H9 (cell line): ENCODE measurements around the gene ADPRH. TPM values are rescaled to one million over a fixed set of nuclear protein-coding genes. Genes with fewer than 3 reads are reported as not detected.

Experiments
- DNase-seq: peaks from one replicate; pipeline ENCODE4 v3.0.0-alpha.2; 2017
- H2AFZ ChIP-seq: one replicate; pipeline ENCODE4 v1.6.1; 2013; ENCODE audit warnings: mild to moderate bottlenecking, low read length, control low read depth, moderate library complexity
- H2AK5ac ChIP-seq: 2 replicates; pipeline ENCODE4 v1.6.1; 2013; ENCODE audit warnings: low read length, control low read depth, mixed read lengths; ENCODE audit not compliant: insufficient read length
- H2BK120ac ChIP-seq: one replicate; pipeline ENCODE4 v1.6.1; 2013; ENCODE audit warnings: low read depth, mild to moderate bottlenecking, low read length, control low read depth, inconsistent platforms; ENCODE audit not compliant: poor library complexity, severe bottlenecking
- H2BK12ac ChIP-seq: 2 replicates; pipeline ENCODE4 v1.6.1; 2013; ENCODE audit warnings: low read length, control low read depth, mixed read lengths, low read depth; ENCODE audit not compliant: insufficient read length
- H2BK15ac ChIP-seq: 2 replicates; pipeline ENCODE4 v1.6.1; 2013; ENCODE audit warnings: low read depth, low read length, control low read depth
- H2BK20ac ChIP-seq: one replicate; pipeline ENCODE4 v1.6.1; 2013; ENCODE audit warnings: low read depth, mild to moderate bottlenecking, low read length, control low read depth, inconsistent platforms; ENCODE audit not compliant: poor library complexity, severe bottlenecking
- H2BK5ac ChIP-seq: 2 replicates; pipeline ENCODE4 v1.6.1; 2013; ENCODE audit warnings: low read length, control low read depth, mixed read lengths; ENCODE audit not compliant: insufficient read length
- H3K14ac ChIP-seq: 2 replicates; pipeline ENCODE4 v1.6.1; 2013; ENCODE audit warnings: low read length, control low read depth; ENCODE audit not compliant: insufficient read depth
- H3K18ac ChIP-seq: 2 replicates; pipeline ENCODE4 v1.6.1; 2013; ENCODE audit warnings: low read depth, mild to moderate bottlenecking, mixed read lengths, low read length, control low read depth; ENCODE audit not compliant: insufficient read length
- H3K23ac ChIP-seq: 2 replicates; pipeline ENCODE4 v1.6.1; 2013; ENCODE audit warnings: low read length, control low read depth, mixed read lengths, low read depth; ENCODE audit not compliant: insufficient read length
- H3K23me2 ChIP-seq: 2 replicates; pipeline ENCODE4 v1.6.1; 2013; ENCODE audit warnings: low read depth, mild to moderate bottlenecking, mixed read lengths, low read length, control low read depth; ENCODE audit not compliant: insufficient read length, poor library complexity, severe bottlenecking
- H3K27ac ChIP-seq: 2 replicates; pipeline ENCODE4 v1.5.1; 2013; ENCODE audit warnings: low read length, control low read depth, mixed read lengths, low read depth; ENCODE audit not compliant: insufficient read length
- H3K27me3 ChIP-seq: 2 replicates; pipeline ENCODE4 v1.6.1; 2013; ENCODE audit warnings: low read length, control low read depth, inconsistent platforms; ENCODE audit not compliant: insufficient read depth
- H3K4ac ChIP-seq: 2 replicates; pipeline ENCODE4 v1.6.1; 2013; ENCODE audit warnings: low read depth, mild to moderate bottlenecking, control low read depth, inconsistent platforms, low read length, moderate library complexity
- H3K4me1 ChIP-seq: 2 replicates; pipeline ENCODE4 v1.6.1; 2013; ENCODE audit warnings: low read length, control low read depth, inconsistent platforms; ENCODE audit not compliant: insufficient read depth
- H3K4me2 ChIP-seq: 2 replicates; pipeline ENCODE4 v1.6.1; 2013; ENCODE audit warnings: low read length, control low read depth, mixed read lengths; ENCODE audit not compliant: insufficient read length, insufficient read depth
- H3K56ac ChIP-seq: 2 replicates; pipeline ENCODE4 v1.6.1; 2013; ENCODE audit warnings: low read depth, mild to moderate bottlenecking, mixed read lengths, low read length, control low read depth; ENCODE audit not compliant: insufficient read length
- H3K79me1 ChIP-seq: 2 replicates; pipeline ENCODE4 v1.6.1; 2013; ENCODE audit warnings: low read depth, mild to moderate bottlenecking, moderate library complexity, low read length, control low read depth, inconsistent platforms; ENCODE audit not compliant: insufficient read depth, poor library complexity, severe bottlenecking
- H3K79me2 ChIP-seq: 2 replicates; pipeline ENCODE4 v1.6.1; 2013; ENCODE audit warnings: low read length, control low read depth, inconsistent platforms; ENCODE audit not compliant: insufficient read depth
- H3K9ac ChIP-seq: 2 replicates; pipeline ENCODE4 v1.6.1; 2013; ENCODE audit warnings: low read length, control low read depth, mixed read lengths; ENCODE audit not compliant: insufficient read length; ENCODE audit errors: extremely low read depth
- H3K9me3 ChIP-seq: one replicate; pipeline ENCODE4 v1.6.1; 2013; ENCODE audit warnings: low read depth, low read length, inconsistent platforms; ENCODE audit not compliant: control insufficient read depth
- H3T11ph ChIP-seq: one replicate; pipeline ENCODE4 v1.6.1; 2013; ENCODE audit warnings: mild to moderate bottlenecking, low read length, control low read depth, inconsistent platforms
- H4K20me1 ChIP-seq: one replicate; pipeline ENCODE4 v1.6.1; 2013; ENCODE audit not compliant: control insufficient read depth, insufficient read length, insufficient read depth
- H4K5ac ChIP-seq: 2 replicates; pipeline ENCODE4 v1.6.1; 2013; ENCODE audit warnings: low read depth, mild to moderate bottlenecking, mixed read lengths, low read length, control low read depth; ENCODE audit not compliant: insufficient read length
- H4K8ac ChIP-seq: replicated peaks from 2 replicates; pipeline ENCODE4 v1.6.1; 2013; ENCODE audit warnings: low read length, control low read depth, mixed read lengths, low read depth; ENCODE audit not compliant: insufficient read length
- H4K91ac ChIP-seq: 2 replicates; pipeline ENCODE4 v1.6.1; 2013; ENCODE audit warnings: low read depth, mild to moderate bottlenecking, moderate library complexity, mixed read lengths, low read length, control low read depth; ENCODE audit not compliant: insufficient read length
- H3K27ac Mint-ChIP-seq, 3 experiments: 2 replicates in 2 of 3; 3 replicates in 1 of 3; pipeline ENCODE4 v1.8.0; 2020 to 2021; ENCODE audit warnings: mixed read lengths in 3 of 3, mild to moderate bottlenecking in 1 of 3, moderate library complexity in 1 of 3
- H3K27me3 Mint-ChIP-seq: 2 replicates; pipeline ENCODE4 v1.8.0; 2021; ENCODE audit warnings: low read depth, mild to moderate bottlenecking, moderate library complexity, mixed read lengths
- H3K36me3 Mint-ChIP-seq, 3 experiments: 2 replicates in 2 of 3; 3 replicates in 1 of 3; pipeline ENCODE4 v1.8.0; 2020 to 2021; ENCODE audit warnings: low read depth in 3 of 3, mixed read lengths in 3 of 3; ENCODE audit not compliant: insufficient read depth in 1 of 3
- H3K4me1 Mint-ChIP-seq, 2 experiments: 2 replicates each; pipeline ENCODE4 v1.8.0; 2020; ENCODE audit warnings: mixed read lengths in 2 of 2
- H3K4me3 Mint-ChIP-seq, 2 experiments: 2 replicates in 1 of 2; 3 replicates in 1 of 2; pipeline ENCODE4 v1.8.0; 2020 to 2021; ENCODE audit warnings: mild to moderate bottlenecking in 2 of 2, mixed read lengths in 2 of 2, moderate library complexity in 1 of 2
- H3K9me3 Mint-ChIP-seq, 2 experiments: 2 replicates in 1 of 2; 3 replicates in 1 of 2; pipeline ENCODE4 v1.8.0; 2020; ENCODE audit warnings: mild to moderate bottlenecking in 2 of 2, mixed read lengths in 2 of 2, moderate library complexity in 1 of 2
- CTCF ChIP-seq: fragments of 200-600 bp; sonication (generic); conservative IDR thresholded peaks from 3 replicates; pipeline ENCODE4 v1.8.0; 2021; ENCODE audit warnings: antibody characterized with exemption, mild to moderate bottlenecking
- WGBS: extraction: QIAGEN DNeasy Blood & Tissue Kit; methylation state at CpG from one replicate; pipeline ENCODE4 v1.1.7; 2013; ENCODE audit warnings: missing lambda C conversion rate, low lambda C conversion rate, mixed read lengths; ENCODE audit not compliant: insufficient read length; ENCODE audit errors: extremely low coverage; 5-methylcytosine and 5-hydroxymethylcytosine counted together
- total RNA-seq: library from RNA; stranded (reverse); gene quantifications from 2 replicates; pipeline ENCODE4 v1.2.1, GENCODE V29; 2021

ADPRH gene
- total RNA-seq, 1 experiment from 2014 or later, result 3.1 TPM

GRCh38 chr3:119534296-119534695, 45.0 kb upstream of the ADPRH start:
- Mint-ChIP-seq H3K4me3 (no peak overlapping the region), H3K27ac (no peak overlapping the region), H3K4me1 (no peaks in the 10 kb centered on the region; a peak in 1 of 4 replicates), H3K27me3 (no peaks in the 10 kb centered on the region), H3K36me3 (no peaks in the 10 kb centered on the region), H3K9me3 (no peaks in the 10 kb centered on the region)
- Histone ChIP-seq H2BK15ac (no peak overlapping the region), H2BK120ac (no peak overlapping the region), H3K9me3 (no peaks in the 10 kb centered on the region), H4K91ac (no peak overlapping the region), H3K23me2 (no peaks in the 10 kb centered on the region), H3K79me2 (no peaks in the 10 kb centered on the region), H3K4me1 (no peaks in the 10 kb centered on the region), H3K23ac (no peak overlapping the region), H4K20me1 (no peaks in the 10 kb centered on the region), H3K18ac (no peak overlapping the region), H4K8ac (no peak overlapping the region), H2AFZ (no peak overlapping the region), H3K79me1 (no peaks in the 10 kb centered on the region), H3K9ac (no peak overlapping the region), H4K5ac (no peak overlapping the region), H2AK5ac (no peak overlapping the region), H3K27ac (no peak overlapping the region), H2BK12ac (no peak overlapping the region), H3K14ac (no peak overlapping the region), H3K56ac (no peak overlapping the region), H3K4ac (no peak overlapping the region), H3K27me3 (no peaks in the 10 kb centered on the region), H2BK5ac (no peak overlapping the region), H3K4me2 (no peak overlapping the region), H2BK20ac (no peak overlapping the region), H3T11ph (no peak overlapping the region)
- DNase-seq, result no peak
- no peak for TF ChIP-seq CTCF
- WGBS, result no CpG with 5 or more reads among the region's 1 CpG
